HFF-Myc (cell line): Measurements from ENCODE around the gene TP53I13.

Experiments used
- DNase-seq: peaks from one replicate; pipeline ENCODE4 v3.0.0-alpha.2; 2011; ENCODE audit warnings: low read depth; ENCODE audit errors: extremely low read depth
- H3K4me3 ChIP-seq: replicated peaks from 2 replicates; pipeline ENCODE4 v1.5.1; 2011; ENCODE audit warnings: low read depth, mild to moderate bottlenecking, control low read depth, low read length
- TF ChIP-seq, protein P1 (sequence below): IDR thresholded peaks from 2 replicates; pipeline ENCODE4 v1.5.1; 2012; ENCODE audit warnings: mild to moderate bottlenecking, low read depth, low read length, control low read depth; ENCODE audit errors: missing control alignments

TP53I13 gene

DNA sequence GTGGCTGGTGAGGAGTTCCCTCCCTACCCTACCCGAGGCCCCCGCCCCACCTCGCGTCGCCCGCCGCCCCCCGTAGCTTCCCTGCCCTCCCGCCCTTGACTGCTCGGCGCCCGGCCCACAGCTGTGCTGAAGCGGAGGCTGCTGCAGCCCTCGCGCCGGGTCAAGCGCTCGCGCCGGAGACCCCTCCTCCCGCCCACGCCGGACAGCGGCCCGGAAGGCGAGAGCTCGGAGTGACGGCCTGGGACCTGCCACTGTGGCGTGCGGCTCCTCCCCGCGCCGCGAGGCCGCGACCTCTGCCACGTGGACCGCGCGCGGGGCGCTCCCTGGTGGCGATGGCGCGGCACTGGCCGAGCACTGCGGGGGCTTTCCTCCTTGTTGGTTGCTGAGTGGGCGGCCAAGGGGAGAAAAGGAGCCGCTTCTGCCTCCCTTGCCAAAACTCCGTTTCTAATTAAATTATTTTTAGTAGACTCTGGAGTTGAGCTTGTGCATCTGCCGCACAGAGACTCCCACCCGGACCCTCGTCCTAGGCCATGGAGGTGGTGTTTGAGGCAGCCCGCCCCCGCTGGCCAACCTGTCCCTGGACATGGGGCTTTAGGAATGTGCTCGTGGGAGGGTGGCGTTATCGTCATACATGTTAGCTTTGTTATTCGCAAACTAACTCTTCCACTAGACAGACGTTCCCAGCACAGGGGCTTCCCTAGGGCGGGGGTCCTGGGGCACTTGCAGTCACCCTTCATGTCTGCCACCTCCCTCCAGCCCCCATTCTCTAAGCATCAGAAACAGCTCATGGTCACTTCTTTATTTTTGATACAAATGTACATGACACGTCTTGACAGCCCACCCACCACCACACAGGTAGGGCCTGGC, 4.4 kb downstream of the TP53I13 start:
- DNase-seq = no peak
- H3K4me3 ChIP-seq = no peak overlapping the region
- TF ChIP-seq, protein P1, sequence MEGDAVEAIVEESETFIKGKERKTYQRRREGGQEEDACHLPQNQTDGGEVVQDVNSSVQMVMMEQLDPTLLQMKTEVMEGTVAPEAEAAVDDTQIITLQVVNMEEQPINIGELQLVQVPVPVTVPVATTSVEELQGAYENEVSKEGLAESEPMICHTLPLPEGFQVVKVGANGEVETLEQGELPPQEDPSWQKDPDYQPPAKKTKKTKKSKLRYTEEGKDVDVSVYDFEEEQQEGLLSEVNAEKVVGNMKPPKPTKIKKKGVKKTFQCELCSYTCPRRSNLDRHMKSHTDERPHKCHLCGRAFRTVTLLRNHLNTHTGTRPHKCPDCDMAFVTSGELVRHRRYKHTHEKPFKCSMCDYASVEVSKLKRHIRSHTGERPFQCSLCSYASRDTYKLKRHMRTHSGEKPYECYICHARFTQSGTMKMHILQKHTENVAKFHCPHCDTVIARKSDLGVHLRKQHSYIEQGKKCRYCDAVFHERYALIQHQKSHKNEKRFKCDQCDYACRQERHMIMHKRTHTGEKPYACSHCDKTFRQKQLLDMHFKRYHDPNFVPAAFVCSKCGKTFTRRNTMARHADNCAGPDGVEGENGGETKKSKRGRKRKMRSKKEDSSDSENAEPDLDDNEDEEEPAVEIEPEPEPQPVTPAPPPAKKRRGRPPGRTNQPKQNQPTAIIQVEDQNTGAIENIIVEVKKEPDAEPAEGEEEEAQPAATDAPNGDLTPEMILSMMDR = peak; percentile 64

DNA sequence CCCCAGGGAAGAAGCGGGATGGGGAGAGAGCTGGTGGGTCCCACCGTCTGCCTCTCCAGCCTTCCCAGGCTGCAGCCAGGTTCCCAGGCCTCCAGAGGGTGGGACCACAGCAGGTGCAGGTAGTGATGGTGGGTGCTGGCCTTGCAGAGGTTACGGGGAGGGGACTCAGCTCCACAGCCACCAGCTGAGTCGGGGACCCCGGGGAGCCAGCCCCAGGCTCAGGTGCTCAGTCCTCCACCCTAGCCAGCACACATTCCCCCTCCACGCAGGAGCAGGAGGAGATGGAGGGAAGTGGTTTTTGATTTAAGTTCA, 5.0 kb downstream of the TP53I13 start:
- no peak overlapping the region for H3K4me3 ChIP-seq
- TF ChIP-seq, protein P1 = no peak
- DNase-seq = no peak

DNA sequence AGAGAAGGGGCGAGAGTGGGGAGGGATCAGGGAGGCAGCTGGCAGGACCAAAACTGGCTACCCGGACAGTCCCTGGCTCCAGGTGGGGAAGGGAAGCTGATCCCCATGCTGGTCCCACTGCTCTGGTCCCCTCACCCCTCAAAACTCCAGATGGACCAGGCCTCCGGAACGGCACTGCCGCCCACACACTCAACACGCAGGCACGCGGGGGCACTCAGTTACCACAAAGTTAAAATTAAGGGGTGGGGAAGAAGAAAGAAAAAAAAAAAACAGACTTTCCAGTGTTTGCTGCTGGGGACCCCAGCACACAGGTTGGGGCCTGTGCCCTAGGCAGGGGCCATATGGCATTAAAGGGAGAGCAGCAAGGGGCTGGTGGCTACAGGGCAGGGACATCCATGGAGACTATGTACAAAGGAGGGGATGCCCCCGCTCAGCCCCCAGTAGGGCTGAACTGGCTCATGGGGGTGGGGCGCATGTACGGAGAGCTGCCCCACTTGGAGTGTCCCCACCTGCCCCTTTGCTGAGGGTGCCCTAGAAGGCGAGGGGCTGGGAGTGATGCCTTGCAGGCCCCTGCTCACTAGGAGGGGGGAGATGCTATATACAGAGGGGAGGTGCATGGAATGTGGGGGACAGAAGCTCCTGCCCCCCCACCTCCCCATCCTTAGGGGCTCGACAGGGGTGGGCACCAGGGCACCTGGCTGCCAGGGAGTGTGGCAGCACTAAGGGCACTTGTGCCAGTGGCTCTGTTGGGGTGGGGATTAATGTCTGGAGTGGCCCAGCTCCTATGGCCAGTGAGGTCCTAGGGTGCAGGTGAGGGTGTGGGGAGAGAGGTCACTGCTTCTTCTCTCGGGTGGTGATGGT, 5.6 kb downstream of the TP53I13 start:
- DNase-seq = no peak
- TF ChIP-seq, protein P1 = no peak
- no peak overlapping the region for H3K4me3 ChIP-seq

DNA sequence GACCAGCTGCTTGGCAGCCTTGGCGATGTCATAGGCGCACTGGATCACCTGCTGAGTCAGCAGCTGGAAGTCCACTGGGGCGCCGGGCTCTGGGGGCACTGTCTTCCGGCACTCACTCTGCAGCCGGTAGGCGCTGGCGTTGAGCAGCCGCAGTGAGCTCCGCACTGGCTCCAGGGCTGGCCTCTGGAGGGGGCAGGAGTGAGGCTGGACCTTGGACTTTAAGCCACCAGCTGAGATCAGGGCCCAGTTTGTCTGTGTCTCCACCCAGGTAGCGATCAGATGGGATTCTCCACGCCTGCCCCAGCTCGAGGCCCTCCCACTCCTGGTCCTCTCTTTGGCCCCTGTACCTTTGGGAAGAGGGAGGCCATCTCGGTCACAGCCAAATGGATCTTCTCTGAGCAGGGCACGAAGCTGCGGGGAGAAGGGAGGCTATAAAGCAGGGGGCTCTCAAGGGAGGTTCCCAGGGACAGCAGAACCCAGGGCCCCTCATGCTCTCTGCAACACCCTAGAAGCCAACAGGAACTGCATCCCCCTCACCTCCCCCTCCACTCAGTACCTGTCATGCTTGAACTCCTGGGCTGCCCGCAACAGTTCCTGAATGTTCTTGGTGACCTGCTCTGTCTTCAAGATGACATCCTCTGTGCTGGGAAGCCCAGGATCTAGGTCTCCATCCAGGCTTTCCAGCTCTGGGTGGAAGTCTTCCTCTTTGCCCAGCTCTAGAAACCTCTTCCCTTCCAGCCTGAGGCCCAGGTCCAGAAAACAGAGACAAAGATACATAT, 6.4 kb downstream of the TP53I13 start:
- TF ChIP-seq, protein P1 = no peak
- DNase-seq = no peak
- H3K4me3 ChIP-seq = no peak overlapping the region

DNA sequence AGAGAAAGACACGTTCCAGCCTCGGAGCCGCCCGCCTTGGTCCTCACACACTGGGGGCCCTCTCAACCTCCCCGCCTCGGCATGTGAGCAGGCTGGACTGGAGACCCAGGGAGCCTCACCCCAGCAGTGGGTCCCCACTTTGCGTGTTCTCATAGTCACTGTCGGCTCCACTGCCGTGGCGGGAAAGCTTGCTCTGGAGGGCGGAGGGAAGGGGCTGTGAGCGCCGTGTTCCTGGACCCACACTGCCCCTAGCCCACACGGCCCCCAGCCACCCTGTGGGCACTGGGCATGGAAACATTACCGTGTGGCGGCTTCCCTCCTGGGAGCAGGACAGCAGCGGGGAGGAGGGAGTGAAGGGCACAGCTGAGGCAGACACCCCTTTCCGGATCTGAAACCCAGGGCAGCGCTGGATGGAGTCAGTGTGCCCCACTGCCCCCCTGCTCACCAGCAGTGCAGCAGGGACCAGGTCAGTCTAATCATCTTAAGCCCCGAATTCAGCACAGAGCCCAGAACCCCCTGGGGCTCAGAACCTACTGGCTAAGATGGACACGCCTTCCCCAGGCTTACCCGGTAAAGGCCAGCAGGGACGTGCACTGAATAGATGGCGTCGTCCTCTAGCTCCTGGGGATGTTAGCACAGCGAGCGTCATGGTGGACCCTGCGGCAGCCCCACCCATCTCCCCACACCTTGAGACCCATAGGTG, 7.2 kb downstream of the TP53I13 start:
- no peak for DNase-seq
- TF ChIP-seq, protein P1 = no peak
- H3K4me3 ChIP-seq = no peak overlapping the region

DNA sequence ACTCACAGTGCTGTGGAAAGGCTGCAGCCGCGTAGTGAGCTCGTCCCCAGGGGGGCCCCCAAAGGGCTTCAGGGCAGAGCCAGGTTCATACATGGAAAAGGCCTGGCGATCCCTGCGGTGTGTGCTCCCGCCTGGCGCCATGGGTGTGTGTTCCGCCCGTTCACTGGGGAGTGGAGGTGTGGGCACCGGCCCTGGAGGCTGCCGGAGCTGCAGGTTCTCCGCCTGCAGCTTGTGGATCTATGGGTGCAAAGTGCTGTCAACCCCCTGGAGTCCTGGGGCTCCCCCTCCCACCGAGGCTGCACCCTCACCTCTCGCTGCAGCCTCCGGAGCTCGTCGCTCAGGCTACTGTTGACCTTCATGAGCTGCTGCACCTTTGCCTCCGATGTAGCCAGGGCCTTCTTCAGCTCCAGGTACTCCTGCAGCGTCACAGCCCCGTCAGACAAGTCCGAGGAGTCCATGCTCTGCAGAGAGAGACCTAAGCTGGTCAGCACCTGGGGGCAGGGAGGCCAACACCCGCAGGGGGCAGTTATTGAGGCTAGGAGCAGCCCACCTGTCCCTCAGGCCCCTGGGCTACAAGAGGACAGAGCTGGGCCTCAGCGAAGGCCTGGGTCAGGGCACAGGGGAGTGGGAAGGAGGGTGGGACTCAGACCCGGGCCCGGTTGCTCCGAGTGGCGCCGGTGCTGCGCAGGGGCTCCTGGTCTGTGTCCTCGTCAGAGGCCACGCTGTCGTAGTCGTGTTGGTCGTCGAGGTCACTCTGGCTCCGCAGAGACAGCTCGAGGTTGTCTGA, 7.9 kb downstream of the TP53I13 start:
- DNase-seq = no peak
- TF ChIP-seq, protein P1 = no peak
- H3K4me3 ChIP-seq = no peak overlapping the region
